ENCODE results near the gene AP1M2. TPM values are rescaled to one million over a fixed set of nuclear protein-coding genes. Genes with fewer than 3 reads are reported as not detected.

AP1M2 gene
- total RNA-seq, 1 experiment from 2014 or later, result 146 TPM

DNA sequence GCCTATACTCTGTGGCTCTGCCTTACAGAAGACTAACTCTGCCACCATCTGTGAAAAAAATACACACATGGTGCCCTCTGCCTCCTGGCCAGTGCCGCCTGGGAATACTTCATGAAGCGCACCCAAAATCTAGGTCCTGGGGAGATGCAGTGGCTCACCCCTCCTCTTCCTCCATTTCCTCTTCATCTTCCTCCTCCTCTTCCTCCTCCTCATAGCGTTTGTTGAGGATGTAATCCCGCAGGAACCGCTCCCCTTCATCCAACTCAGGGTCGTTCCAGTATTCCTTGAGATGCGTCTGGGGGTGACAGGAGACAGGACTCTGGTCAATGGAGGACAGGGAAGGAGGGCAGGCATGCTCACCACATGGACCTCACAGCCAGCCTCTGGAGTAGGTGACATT, 27.0 kb downstream of the AP1M2 start:
- H3K56ac ChIP-seq (ENCODE audit: insufficient read length, low read depth, low read length), result no peak overlapping the region
- no peaks in the 10 kb centered on the region for H3K4me1 ChIP-seq (ENCODE audit: insufficient read depth, low read length)
- no peak overlapping the region for H3K23ac ChIP-seq (ENCODE audit: insufficient read length, low read depth, low read length)
- H3K18ac ChIP-seq (ENCODE audit: insufficient read length, low read depth, low read length), result no peak overlapping the region
- H2BK120ac ChIP-seq (ENCODE audit: low read depth, low read length, poor library complexity, severe bottlenecking), result no peak overlapping the region
- H2AK5ac ChIP-seq (ENCODE audit: insufficient read length, low read length), result no peak overlapping the region
- WGBS (ENCODE audit: extremely low coverage, insufficient read length, low lambda C conversion rate), result no CpG with 5 or more reads among the region's 7 CpGs
- peaks cover 2% of the 10 kb centered on the region for H4K20me1 ChIP-seq (ENCODE audit: control insufficient read depth, insufficient read depth, insufficient read length)
- H4K91ac ChIP-seq (ENCODE audit: insufficient read length, low read depth, low read length), result no peak overlapping the region
- H3T11ph ChIP-seq (ENCODE audit: low read length), result no peak overlapping the region
- H2BK20ac ChIP-seq (ENCODE audit: low read depth, low read length, poor library complexity, severe bottlenecking), result no peak overlapping the region
- H3K4me2 ChIP-seq (ENCODE audit: insufficient read depth, insufficient read length, low read length), result no peak overlapping the region
- Mint-ChIP-seq H3K9me3 (no peaks in the 10 kb centered on the region), H3K27ac (no peak overlapping the region), H3K36me3 (ENCODE audit: insufficient read depth in 1 of 3, low read depth in 3 of 3) (peaks cover 32 to 69% (median 55%) of the 10 kb centered on the region in 3 experiments; a peak in 6 of 7 replicates), H3K4me1 (peaks cover 8% of the 10 kb centered on the region in 2 experiments), H3K27me3 (ENCODE audit: low read depth) (no peaks in the 10 kb centered on the region), H3K4me3 (no peak overlapping the region)
- no peak overlapping the region for H4K8ac ChIP-seq (replicated peaks; ENCODE audit: insufficient read length, low read depth, low read length)
- H2BK5ac ChIP-seq (ENCODE audit: insufficient read length, low read length), result no peak overlapping the region
- no peak overlapping the region for H3K9ac ChIP-seq (ENCODE audit: extremely low read depth, insufficient read length, low read length)
- no peaks in the 10 kb centered on the region for H3K9me3 ChIP-seq (ENCODE audit: control insufficient read depth, low read depth, low read length)
- H4K5ac ChIP-seq (ENCODE audit: insufficient read length, low read depth, low read length), result no peak overlapping the region
- no peak overlapping the region for H2BK15ac ChIP-seq (ENCODE audit: low read depth, low read length)
- H3K79me2 ChIP-seq (ENCODE audit: insufficient read depth, low read length), result no peaks in the 10 kb centered on the region
- H3K4ac ChIP-seq (ENCODE audit: low read depth, low read length), result no peak overlapping the region
- H3K27me3 ChIP-seq (ENCODE audit: insufficient read depth, low read length), result no peaks in the 10 kb centered on the region
- DNase-seq, result no peak
- no peak overlapping the region for H3K14ac ChIP-seq (ENCODE audit: insufficient read depth, low read length)
- H3K27ac ChIP-seq (ENCODE audit: insufficient read length, low read depth, low read length), result no peak overlapping the region
- no peaks in the 10 kb centered on the region for H3K23me2 ChIP-seq (ENCODE audit: insufficient read length, low read depth, low read length, poor library complexity, severe bottlenecking)
- no peak overlapping the region for H2BK12ac ChIP-seq (ENCODE audit: insufficient read length, low read depth, low read length)
- no peak overlapping the region for H2AFZ ChIP-seq (ENCODE audit: low read length)
- no peaks in the 10 kb centered on the region for H3K79me1 ChIP-seq (ENCODE audit: insufficient read depth, low read depth, low read length, poor library complexity, severe bottlenecking)
- TF ChIP-seq, protein P1, sequence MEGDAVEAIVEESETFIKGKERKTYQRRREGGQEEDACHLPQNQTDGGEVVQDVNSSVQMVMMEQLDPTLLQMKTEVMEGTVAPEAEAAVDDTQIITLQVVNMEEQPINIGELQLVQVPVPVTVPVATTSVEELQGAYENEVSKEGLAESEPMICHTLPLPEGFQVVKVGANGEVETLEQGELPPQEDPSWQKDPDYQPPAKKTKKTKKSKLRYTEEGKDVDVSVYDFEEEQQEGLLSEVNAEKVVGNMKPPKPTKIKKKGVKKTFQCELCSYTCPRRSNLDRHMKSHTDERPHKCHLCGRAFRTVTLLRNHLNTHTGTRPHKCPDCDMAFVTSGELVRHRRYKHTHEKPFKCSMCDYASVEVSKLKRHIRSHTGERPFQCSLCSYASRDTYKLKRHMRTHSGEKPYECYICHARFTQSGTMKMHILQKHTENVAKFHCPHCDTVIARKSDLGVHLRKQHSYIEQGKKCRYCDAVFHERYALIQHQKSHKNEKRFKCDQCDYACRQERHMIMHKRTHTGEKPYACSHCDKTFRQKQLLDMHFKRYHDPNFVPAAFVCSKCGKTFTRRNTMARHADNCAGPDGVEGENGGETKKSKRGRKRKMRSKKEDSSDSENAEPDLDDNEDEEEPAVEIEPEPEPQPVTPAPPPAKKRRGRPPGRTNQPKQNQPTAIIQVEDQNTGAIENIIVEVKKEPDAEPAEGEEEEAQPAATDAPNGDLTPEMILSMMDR (conservative IDR thresholded peaks at IDR 0.05), result no peak

Data from H9 (cell line).